DMS114 treated with DMSO at 0.1 percent for 48 hours (cell line): ENCODE results near the gene PLXNB2.
"Not testable (repeated sequence)": the region's sequence is repeated elsewhere in the genome, so short reads cannot be mapped to it uniquely, and the experiment has no call there.

Experiments
- DNase-seq: peaks from one replicate; lab custom pipeline; 2025; ENCODE audit not compliant: unreplicated experiment; lab: John Stamatoyannopoulos, UW

PLXNB2 gene

GRCh38 chr22:50326225-50326955 is 18.9 kb upstream of the PLXNB2 start:
- DNase-seq = no peak

GRCh38 chr22:50325444-50326224 is 18.2 kb upstream of the PLXNB2 start:
- DNase-seq = no peak

GRCh38 chr22:50323900-50324299 is 16.5 kb upstream of the PLXNB2 start:
- no peak for DNase-seq

- not testable (repeated sequence) for DNase-seq
Measured at GRCh38 chr22:50322382-50323104, 15.1 kb upstream of the PLXNB2 start.

- DNase-seq = no peak
Measured at GRCh38 chr22:50320671-50321325, 13.4 kb upstream of the PLXNB2 start.

- DNase-seq = no peak
Measured at GRCh38 chr22:50320116-50320515, 12.7 kb upstream of the PLXNB2 start.

GRCh38 chr22:50319503-50319951 is 12.1 kb upstream of the PLXNB2 start:
- DNase-seq = no peak

GRCh38 chr22:50318698-50319411 is 11.4 kb upstream of the PLXNB2 start:
- no peak for DNase-seq

GRCh38 chr22:50318356-50318697 is 10.9 kb upstream of the PLXNB2 start:
- no peak for DNase-seq

- no peak for DNase-seq
Measured at GRCh38 chr22:50317674-50318073, 10.2 kb upstream of the PLXNB2 start.

- DNase-seq = no peak
Measured at GRCh38 chr22:50317178-50317577, 9.7 kb upstream of the PLXNB2 start.

- DNase-seq = no peak
Measured at GRCh38 chr22:50316114-50317065, 8.9 kb upstream of the PLXNB2 start.

GRCh38 chr22:50315289-50316113 is 8.1 kb upstream of the PLXNB2 start:
- DNase-seq = no peak

- DNase-seq = no peak
Measured at GRCh38 chr22:50314455-50315288, 7.2 kb upstream of the PLXNB2 start.

- DNase-seq = no peak
Measured at GRCh38 chr22:50314081-50314454, 6.6 kb upstream of the PLXNB2 start.

GRCh38 chr22:50313600-50313999 is 6.2 kb upstream of the PLXNB2 start:
- no peak for DNase-seq

GRCh38 chr22:50313021-50313420 is 5.6 kb upstream of the PLXNB2 start:
- DNase-seq = no peak

- no peak for DNase-seq
Measured at GRCh38 chr22:50312371-50312770, 4.9 kb upstream of the PLXNB2 start.
